Measurements from ENCODE around the gene ATG2B.

ATG2B gene

DNA sequence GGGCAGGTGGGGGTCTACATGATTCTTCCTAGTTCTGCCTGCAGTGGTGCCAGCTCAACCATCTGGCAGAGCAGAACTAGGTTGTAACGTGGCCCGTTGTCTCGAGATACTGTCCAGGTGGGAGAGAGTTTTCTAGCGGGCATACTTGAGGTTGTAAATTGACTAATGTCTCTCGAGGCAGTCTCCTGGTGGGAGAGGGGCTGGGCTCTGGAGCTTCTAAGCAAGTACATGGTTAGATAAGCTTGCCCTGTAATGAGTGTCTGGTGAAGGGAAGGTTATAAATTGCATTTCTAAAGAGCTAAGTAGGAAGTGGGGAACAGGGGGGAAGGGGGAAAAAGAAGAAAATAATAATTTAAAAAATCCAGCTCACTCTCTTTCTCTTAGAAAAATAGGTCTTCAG lies 89.0 kb downstream of the ATG2B start:
- no peaks in the 10 kb centered on the region for H3K4me1 ChIP-seq (ENCODE audit: insufficient read depth, low read length, poor library complexity, severe bottlenecking)
- H3K4me3 ChIP-seq (ENCODE audit: low read length, poor library complexity, severe bottlenecking), result no peak overlapping the region
- no peaks in the 10 kb centered on the region for H3K9me2 ChIP-seq (replicated peaks; ENCODE audit: low read depth, low read length)
- H3F3A ChIP-seq (ENCODE audit: low read depth), result no peaks in the 10 kb centered on the region
- no peak overlapping the region for H3K4me2 ChIP-seq (ENCODE audit: low read depth, low read length, poor library complexity, severe bottlenecking)
- no peaks in the 10 kb centered on the region for H3K9me3 ChIP-seq (ENCODE audit: insufficient read depth, low read depth, low read length)
- TF ChIP-seq EZH2phosphoT487 (IDR thresholded peaks at IDR 0.05; ENCODE audit: borderline replicate concordance), result no peak
- TF ChIP-seq, protein P1, sequence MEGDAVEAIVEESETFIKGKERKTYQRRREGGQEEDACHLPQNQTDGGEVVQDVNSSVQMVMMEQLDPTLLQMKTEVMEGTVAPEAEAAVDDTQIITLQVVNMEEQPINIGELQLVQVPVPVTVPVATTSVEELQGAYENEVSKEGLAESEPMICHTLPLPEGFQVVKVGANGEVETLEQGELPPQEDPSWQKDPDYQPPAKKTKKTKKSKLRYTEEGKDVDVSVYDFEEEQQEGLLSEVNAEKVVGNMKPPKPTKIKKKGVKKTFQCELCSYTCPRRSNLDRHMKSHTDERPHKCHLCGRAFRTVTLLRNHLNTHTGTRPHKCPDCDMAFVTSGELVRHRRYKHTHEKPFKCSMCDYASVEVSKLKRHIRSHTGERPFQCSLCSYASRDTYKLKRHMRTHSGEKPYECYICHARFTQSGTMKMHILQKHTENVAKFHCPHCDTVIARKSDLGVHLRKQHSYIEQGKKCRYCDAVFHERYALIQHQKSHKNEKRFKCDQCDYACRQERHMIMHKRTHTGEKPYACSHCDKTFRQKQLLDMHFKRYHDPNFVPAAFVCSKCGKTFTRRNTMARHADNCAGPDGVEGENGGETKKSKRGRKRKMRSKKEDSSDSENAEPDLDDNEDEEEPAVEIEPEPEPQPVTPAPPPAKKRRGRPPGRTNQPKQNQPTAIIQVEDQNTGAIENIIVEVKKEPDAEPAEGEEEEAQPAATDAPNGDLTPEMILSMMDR (conservative IDR thresholded peaks at IDR 0.05; ENCODE audit: low read length), result no peak
- H3K27me3 ChIP-seq (ENCODE audit: insufficient read depth, low read length, poor library complexity, severe bottlenecking), result no peaks in the 10 kb centered on the region
- H3K36me3 ChIP-seq (ENCODE audit: insufficient read depth, low read length), result no peaks in the 10 kb centered on the region
- no peaks in the 10 kb centered on the region for H3K79me2 ChIP-seq (ENCODE audit: insufficient read depth, low read length)
- H4K20me1 ChIP-seq (ENCODE audit: insufficient read depth, low read length, poor library complexity, severe bottlenecking), result no peaks in the 10 kb centered on the region
- no peak overlapping the region for H2AFZ ChIP-seq (ENCODE audit: low read length)
- H3K9ac ChIP-seq (ENCODE audit: low read depth, low read length, poor library complexity, severe bottlenecking), result no peak overlapping the region

DNA sequence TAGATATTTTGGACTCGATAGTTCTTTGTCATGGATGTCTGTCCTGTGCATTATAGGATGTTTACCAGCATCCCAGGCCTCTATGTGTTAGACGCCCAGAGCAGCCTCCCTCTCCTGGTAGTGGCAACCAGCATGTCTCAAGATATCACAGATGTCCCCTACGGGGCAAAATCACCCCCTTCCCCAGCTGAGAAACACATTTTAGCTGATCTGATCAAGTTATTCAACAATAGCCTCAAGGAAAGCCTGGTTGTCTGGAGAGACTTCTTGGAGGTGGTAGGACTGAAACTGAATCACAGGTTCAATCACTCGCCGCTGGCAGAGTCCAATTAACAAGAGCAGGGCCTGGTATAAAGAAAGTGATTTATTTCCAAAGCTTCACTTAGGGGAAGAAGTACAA lies 89.5 kb downstream of the ATG2B start:
- Histone ChIP-seq H3K27me3 (ENCODE audit: insufficient read depth, low read length, poor library complexity, severe bottlenecking) (no peaks in the 10 kb centered on the region), H3K9me2 (replicated peaks; ENCODE audit: low read depth, low read length) (no peaks in the 10 kb centered on the region), H3K4me3 (ENCODE audit: low read length, poor library complexity, severe bottlenecking) (no peak overlapping the region), H3K4me1 (ENCODE audit: insufficient read depth, low read length, poor library complexity, severe bottlenecking) (no peaks in the 10 kb centered on the region), H3K9me3 (ENCODE audit: insufficient read depth, low read depth, low read length) (no peaks in the 10 kb centered on the region), H3K79me2 (ENCODE audit: insufficient read depth, low read length) (no peaks in the 10 kb centered on the region), H3K9ac (ENCODE audit: low read depth, low read length, poor library complexity, severe bottlenecking) (no peak overlapping the region), H3F3A (ENCODE audit: low read depth) (no peaks in the 10 kb centered on the region), H2AFZ (ENCODE audit: low read length) (no peak overlapping the region), H3K4me2 (ENCODE audit: low read depth, low read length, poor library complexity, severe bottlenecking) (no peak overlapping the region), H3K36me3 (ENCODE audit: insufficient read depth, low read length) (no peaks in the 10 kb centered on the region), H4K20me1 (ENCODE audit: insufficient read depth, low read length, poor library complexity, severe bottlenecking) (no peaks in the 10 kb centered on the region)
- TF ChIP-seq, protein P1 (conservative IDR thresholded peaks at IDR 0.05; ENCODE audit: low read length), result no peak
- TF ChIP-seq EZH2phosphoT487 (IDR thresholded peaks at IDR 0.05; ENCODE audit: borderline replicate concordance), result no peak

DNA sequence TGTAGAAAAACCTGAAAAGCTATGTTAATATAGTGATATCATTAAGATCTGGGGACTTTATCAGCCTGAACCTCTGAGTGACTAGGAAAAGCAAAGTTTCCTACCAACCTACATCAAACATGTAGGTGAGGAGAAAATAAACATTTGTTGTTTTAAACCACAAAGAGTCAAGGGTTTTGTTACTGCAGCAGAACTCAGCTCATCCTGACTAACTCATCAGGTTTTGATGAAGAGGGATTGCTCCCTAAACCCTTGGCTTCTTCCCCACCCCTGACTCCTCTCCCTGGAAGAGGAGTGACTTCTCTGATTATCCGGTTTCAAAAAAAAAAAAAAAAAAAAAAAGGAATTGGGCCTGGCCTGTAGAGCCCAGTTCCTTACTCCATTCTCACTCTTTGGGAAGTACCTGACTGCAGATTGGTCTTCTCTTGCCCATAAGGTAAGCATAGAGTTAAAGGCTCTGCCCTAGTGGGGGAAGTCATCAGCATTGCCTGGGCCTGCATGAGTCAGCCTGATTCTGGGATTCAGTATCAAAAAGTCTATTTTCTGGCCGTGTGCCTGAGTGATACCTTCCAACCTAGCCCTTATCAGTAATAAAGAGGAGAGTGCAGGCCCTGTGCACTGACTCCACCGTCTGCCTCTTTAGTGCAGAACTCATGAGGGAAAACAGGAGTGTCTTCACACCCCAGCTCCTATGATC lies 90.2 kb downstream of the ATG2B start:
- Histone ChIP-seq H3K4me1 (ENCODE audit: insufficient read depth, low read length, poor library complexity, severe bottlenecking) (no peaks in the 10 kb centered on the region), H3K9ac (ENCODE audit: low read depth, low read length, poor library complexity, severe bottlenecking) (no peak overlapping the region), H3K27me3 (ENCODE audit: insufficient read depth, low read length, poor library complexity, severe bottlenecking) (no peaks in the 10 kb centered on the region), H3K9me2 (replicated peaks; ENCODE audit: low read depth, low read length) (no peaks in the 10 kb centered on the region), H3K79me2 (ENCODE audit: insufficient read depth, low read length) (no peaks in the 10 kb centered on the region), H2AFZ (ENCODE audit: low read length) (no peak overlapping the region), H4K20me1 (ENCODE audit: insufficient read depth, low read length, poor library complexity, severe bottlenecking) (no peaks in the 10 kb centered on the region), H3K36me3 (ENCODE audit: insufficient read depth, low read length) (no peaks in the 10 kb centered on the region), H3F3A (ENCODE audit: low read depth) (no peaks in the 10 kb centered on the region), H3K4me3 (ENCODE audit: low read length, poor library complexity, severe bottlenecking) (no peak overlapping the region), H3K4me2 (ENCODE audit: low read depth, low read length, poor library complexity, severe bottlenecking) (no peak overlapping the region), H3K9me3 (ENCODE audit: insufficient read depth, low read depth, low read length) (no peaks in the 10 kb centered on the region)
- TF ChIP-seq EZH2phosphoT487 (IDR thresholded peaks at IDR 0.05; ENCODE audit: borderline replicate concordance), result no peak
- TF ChIP-seq, protein P1 (conservative IDR thresholded peaks at IDR 0.05; ENCODE audit: low read length), result no peak

All from Loucy (cell line).